ENCODE measurements around the gene PPP1R16B.

Gene PPP1R16B

GRCh38 chr20:38894091-38894847 is 88.8 kb downstream of the PPP1R16B start:
- H3K27me3 ChIP-seq (ENCODE audit: control insufficient read depth in 3 of 3, insufficient read depth in 3 of 3, low read depth in 1 of 3, low read length in 3 of 3), result no peaks in the 10 kb centered on the region
- DNase-seq (ENCODE audit: low spot score), result no peak
- H2AK5ac ChIP-seq (ENCODE audit: low read depth, low read length), result peak overlapping the region; percentile 65
- H3K4me3 ChIP-seq (ENCODE audit: low read length in 2 of 2), result no peak overlapping the region
- H2AFZ ChIP-seq (ENCODE audit: low read length), result no peak overlapping the region
- H4K91ac ChIP-seq (ENCODE audit: low read depth, low read length, poor library complexity), result peak overlapping the region; percentile 15
- H3K14ac ChIP-seq (ENCODE audit: low read length), result peak overlapping the region; percentile 32
- H4K8ac ChIP-seq (ENCODE audit: low read depth, low read length), result no peak overlapping the region
- H2BK15ac ChIP-seq (ENCODE audit: low read length), result no peak overlapping the region
- no peaks in the 10 kb centered on the region for H3K79me1 ChIP-seq (ENCODE audit: low read depth, low read length)
- no peak overlapping the region for H3K9ac ChIP-seq (ENCODE audit: low read depth, low read length, poor library complexity)
- H3K23ac ChIP-seq (ENCODE audit: low read depth, low read length, poor library complexity), result peak overlapping the region; percentile 62
- H3K18ac ChIP-seq (ENCODE audit: low read length), result peak overlapping the region; percentile 81
- H3K9me3 ChIP-seq (replicated peaks in 1 of 2; ENCODE audit: control insufficient read depth in 2 of 2, insufficient read depth in 1 of 2, low read depth in 1 of 2, low read length in 2 of 2), result peaks cover 0 to 2% of the 10 kb centered on the region in 2 donors
- WGBS, 2 donors (ENCODE audit: extremely low coverage in 2 of 2, insufficient read length in 2 of 2, insufficient replicate concordance in 1 of 2), result no CpG with 5 or more reads among the region's 30 CpGs
- peak overlapping the region; percentile 52 for H2BK12ac ChIP-seq (ENCODE audit: low read length)
- H3K4me2 ChIP-seq (ENCODE audit: insufficient read depth, low read length, poor library complexity, severe bottlenecking), result peak overlapping the region; percentile 22
- H3K36me3 ChIP-seq (replicated peaks in 1 of 2; ENCODE audit: control insufficient read depth in 2 of 2, insufficient read depth in 2 of 2, low read length in 2 of 2), result peaks cover 0 to 10% of the 10 kb centered on the region in 2 donors
- no peak overlapping the region for H3K27ac ChIP-seq (replicated peaks; ENCODE audit: low read length)
- no peak overlapping the region for H3K4ac ChIP-seq (ENCODE audit: low read length)
- H2BK5ac ChIP-seq (ENCODE audit: low read length), result no peak overlapping the region
- no peak overlapping the region for H2BK120ac ChIP-seq (ENCODE audit: low read depth, low read length)
- H3K4me1 ChIP-seq (ENCODE audit: control insufficient read depth in 2 of 2, insufficient read depth in 1 of 2, low read depth in 1 of 2, low read length in 2 of 2), result peaks cover 10% of the 10 kb centered on the region in 2 donors

- H3K27me3 ChIP-seq (ENCODE audit: control insufficient read depth in 3 of 3, insufficient read depth in 3 of 3, low read depth in 1 of 3, low read length in 3 of 3), result no peaks in the 10 kb centered on the region
- no peak overlapping the region for H3K4ac ChIP-seq (ENCODE audit: low read length)
- H4K91ac ChIP-seq (ENCODE audit: low read depth, low read length, poor library complexity), result no peak overlapping the region
- H2AFZ ChIP-seq (ENCODE audit: low read length), result no peak overlapping the region
- H3K18ac ChIP-seq (ENCODE audit: low read length), result no peak overlapping the region
- peaks cover 0 to 11% of the 10 kb centered on the region in 2 donors for H3K36me3 ChIP-seq (replicated peaks in 1 of 2; ENCODE audit: control insufficient read depth in 2 of 2, insufficient read depth in 2 of 2, low read length in 2 of 2)
- no peaks in the 10 kb centered on the region for H3K79me1 ChIP-seq (ENCODE audit: low read depth, low read length)
- no peak overlapping the region for H2BK12ac ChIP-seq (ENCODE audit: low read length)
- H3K4me1 ChIP-seq (ENCODE audit: control insufficient read depth in 2 of 2, insufficient read depth in 1 of 2, low read depth in 1 of 2, low read length in 2 of 2), result peaks cover 10% of the 10 kb centered on the region in 2 donors
- no CpG with 5 or more reads among the region's 9 CpGs for WGBS, 2 donors (ENCODE audit: extremely low coverage in 2 of 2, insufficient read length in 2 of 2, insufficient replicate concordance in 1 of 2)
- H3K9me3 ChIP-seq (replicated peaks in 1 of 2; ENCODE audit: control insufficient read depth in 2 of 2, insufficient read depth in 1 of 2, low read depth in 1 of 2, low read length in 2 of 2), result peaks cover 0 to 2% of the 10 kb centered on the region in 2 donors
- H2BK15ac ChIP-seq (ENCODE audit: low read length), result no peak overlapping the region
- H2AK5ac ChIP-seq (ENCODE audit: low read depth, low read length), result no peak overlapping the region
- H3K4me2 ChIP-seq (ENCODE audit: insufficient read depth, low read length, poor library complexity, severe bottlenecking), result no peak overlapping the region
- H3K27ac ChIP-seq (replicated peaks; ENCODE audit: low read length), result no peak overlapping the region
- DNase-seq (ENCODE audit: low spot score), result no peak
- H3K4me3 ChIP-seq (ENCODE audit: low read length in 2 of 2), result no peak overlapping the region
- H2BK5ac ChIP-seq (ENCODE audit: low read length), result no peak overlapping the region
- H3K14ac ChIP-seq (ENCODE audit: low read length), result no peak overlapping the region
- H3K23ac ChIP-seq (ENCODE audit: low read depth, low read length, poor library complexity), result no peak overlapping the region
- no peak overlapping the region for H3K9ac ChIP-seq (ENCODE audit: low read depth, low read length, poor library complexity)
- no peak overlapping the region for H4K8ac ChIP-seq (ENCODE audit: low read depth, low read length)
- H2BK120ac ChIP-seq (ENCODE audit: low read depth, low read length), result no peak overlapping the region
Measured at GRCh38 chr20:38895098-38895949, 89.8 kb downstream of the PPP1R16B start.

GRCh38 chr20:38896009-38896594 is 90.6 kb downstream of the PPP1R16B start:
- Histone ChIP-seq H2AFZ (ENCODE audit: low read length) (no peak overlapping the region), H2BK5ac (ENCODE audit: low read length) (no peak overlapping the region), H3K36me3 (replicated peaks in 1 of 2; ENCODE audit: control insufficient read depth in 2 of 2, insufficient read depth in 2 of 2, low read length in 2 of 2) (peaks cover 0 to 18% of the 10 kb centered on the region in 2 donors), H2BK12ac (ENCODE audit: low read length) (no peak overlapping the region), H2BK120ac (ENCODE audit: low read depth, low read length) (no peak overlapping the region), H3K4me1 (ENCODE audit: control insufficient read depth in 2 of 2, insufficient read depth in 1 of 2, low read depth in 1 of 2, low read length in 2 of 2) (peaks cover 10% of the 10 kb centered on the region in 2 donors), H2AK5ac (ENCODE audit: low read depth, low read length) (no peak overlapping the region), H3K79me1 (ENCODE audit: low read depth, low read length) (no peaks in the 10 kb centered on the region), H3K4me2 (ENCODE audit: insufficient read depth, low read length, poor library complexity, severe bottlenecking) (no peak overlapping the region), H3K27ac (replicated peaks; ENCODE audit: low read length) (no peak overlapping the region), H3K4ac (ENCODE audit: low read length) (no peak overlapping the region), H3K18ac (ENCODE audit: low read length) (no peak overlapping the region), H3K4me3 (ENCODE audit: low read length in 2 of 2) (no peak overlapping the region), H3K14ac (ENCODE audit: low read length) (no peak overlapping the region), H4K8ac (ENCODE audit: low read depth, low read length) (no peak overlapping the region), H3K27me3 (ENCODE audit: control insufficient read depth in 3 of 3, insufficient read depth in 3 of 3, low read depth in 1 of 3, low read length in 3 of 3) (no peaks in the 10 kb centered on the region), H3K9me3 (replicated peaks in 1 of 2; ENCODE audit: control insufficient read depth in 2 of 2, insufficient read depth in 1 of 2, low read depth in 1 of 2, low read length in 2 of 2) (peaks cover 0 to 2% of the 10 kb centered on the region in 2 donors), H2BK15ac (ENCODE audit: low read length) (no peak overlapping the region), H3K9ac (ENCODE audit: low read depth, low read length, poor library complexity) (no peak overlapping the region), H4K91ac (ENCODE audit: low read depth, low read length, poor library complexity) (no peak overlapping the region), H3K23ac (ENCODE audit: low read depth, low read length, poor library complexity) (no peak overlapping the region)
- DNase-seq (ENCODE audit: low spot score), result no peak

GRCh38 chr20:38897267-38897666 is 91.8 kb downstream of the PPP1R16B start:
- WGBS, 2 donors (ENCODE audit: extremely low coverage in 2 of 2, insufficient read length in 2 of 2, insufficient replicate concordance in 1 of 2), result no CpG with 5 or more reads among the region's 4 CpGs
- Histone ChIP-seq H4K91ac (ENCODE audit: low read depth, low read length, poor library complexity) (no peak overlapping the region), H3K27me3 (ENCODE audit: control insufficient read depth in 3 of 3, insufficient read depth in 3 of 3, low read depth in 1 of 3, low read length in 3 of 3) (no peaks in the 10 kb centered on the region), H4K8ac (ENCODE audit: low read depth, low read length) (no peak overlapping the region), H2AK5ac (ENCODE audit: low read depth, low read length) (no peak overlapping the region), H3K36me3 (replicated peaks in 1 of 2; ENCODE audit: control insufficient read depth in 2 of 2, insufficient read depth in 2 of 2, low read length in 2 of 2) (peaks cover 0 to 23% of the 10 kb centered on the region in 2 donors), H3K79me1 (ENCODE audit: low read depth, low read length) (no peaks in the 10 kb centered on the region), H3K4ac (ENCODE audit: low read length) (no peak overlapping the region), H3K4me1 (ENCODE audit: control insufficient read depth in 2 of 2, insufficient read depth in 1 of 2, low read depth in 1 of 2, low read length in 2 of 2) (peaks cover 8 to 10% of the 10 kb centered on the region in 2 donors), H3K18ac (ENCODE audit: low read length) (no peak overlapping the region), H3K9me3 (replicated peaks in 1 of 2; ENCODE audit: control insufficient read depth in 2 of 2, insufficient read depth in 1 of 2, low read depth in 1 of 2, low read length in 2 of 2) (peaks cover 0 to 2% of the 10 kb centered on the region in 2 donors), H2BK12ac (ENCODE audit: low read length) (no peak overlapping the region), H3K4me2 (ENCODE audit: insufficient read depth, low read length, poor library complexity, severe bottlenecking) (no peak overlapping the region), H3K23ac (ENCODE audit: low read depth, low read length, poor library complexity) (no peak overlapping the region), H2AFZ (ENCODE audit: low read length) (no peak overlapping the region), H3K4me3 (ENCODE audit: low read length in 2 of 2) (no peak overlapping the region), H3K14ac (ENCODE audit: low read length) (no peak overlapping the region), H2BK120ac (ENCODE audit: low read depth, low read length) (no peak overlapping the region), H3K9ac (ENCODE audit: low read depth, low read length, poor library complexity) (no peak overlapping the region), H2BK15ac (ENCODE audit: low read length) (no peak overlapping the region), H3K27ac (replicated peaks; ENCODE audit: low read length) (no peak overlapping the region), H2BK5ac (ENCODE audit: low read length) (no peak overlapping the region)
- no peak for DNase-seq (ENCODE audit: low spot score)

Measured in neuronal stem cell (in vitro differentiated cells).